ENCODE results near the gene SPATC1L.
"Not testable (repeated sequence)": the region's sequence is repeated elsewhere in the genome, so short reads cannot be mapped to it uniquely, and the experiment has no call there.

Gene SPATC1L

DNA sequence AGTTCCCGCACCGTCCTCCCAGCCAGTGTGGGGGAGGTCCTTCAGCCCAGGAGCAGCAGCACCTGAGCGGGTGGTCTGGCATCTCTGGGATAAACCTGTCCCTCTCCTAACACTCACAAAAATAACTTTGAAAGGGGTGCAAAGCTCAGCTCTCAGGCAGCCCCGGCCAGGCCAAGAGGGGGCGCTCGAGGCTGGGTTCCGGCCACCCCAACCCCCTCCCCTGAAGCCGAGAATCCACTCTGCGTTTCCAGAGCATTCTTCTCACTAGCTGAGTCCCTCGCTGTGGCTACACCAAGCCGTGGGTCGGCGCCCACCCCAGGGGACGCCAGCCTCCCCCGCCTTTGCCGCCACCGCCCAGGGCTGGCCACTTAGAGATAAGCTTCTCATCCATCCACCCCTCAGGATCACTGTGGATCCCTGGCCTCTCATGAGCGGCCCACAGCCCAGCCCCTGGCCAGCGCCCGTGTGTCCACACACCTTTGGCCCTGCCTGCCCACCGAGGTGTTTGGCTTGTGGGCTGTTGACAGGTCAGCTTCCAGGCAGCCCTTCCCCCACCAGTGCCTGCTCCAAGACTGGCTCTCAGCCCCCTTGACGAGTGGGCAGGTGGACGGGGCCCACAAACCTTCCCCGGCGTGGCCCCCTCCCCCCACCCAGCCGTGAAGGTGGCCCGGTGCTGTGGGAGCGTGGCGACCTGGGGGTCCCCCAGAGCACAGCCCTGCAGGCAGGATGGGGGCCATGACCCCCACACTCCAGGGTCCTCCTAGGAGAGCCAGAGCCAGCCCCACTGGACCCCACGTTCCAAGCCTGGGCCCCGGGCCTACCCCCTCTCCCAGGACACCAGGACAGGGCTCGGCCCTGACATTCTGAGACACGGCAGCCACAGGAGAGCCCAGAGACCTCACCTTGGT, 30.8 kb downstream of the SPATC1L start:
- H3K4me3 ChIP-seq (ENCODE audit: low read length): no peak overlapping the region
- no peak for TF ChIP-seq ZNF274 (IDR thresholded peaks at IDR 0.05; ENCODE audit: low read depth, low read length)

DNA sequence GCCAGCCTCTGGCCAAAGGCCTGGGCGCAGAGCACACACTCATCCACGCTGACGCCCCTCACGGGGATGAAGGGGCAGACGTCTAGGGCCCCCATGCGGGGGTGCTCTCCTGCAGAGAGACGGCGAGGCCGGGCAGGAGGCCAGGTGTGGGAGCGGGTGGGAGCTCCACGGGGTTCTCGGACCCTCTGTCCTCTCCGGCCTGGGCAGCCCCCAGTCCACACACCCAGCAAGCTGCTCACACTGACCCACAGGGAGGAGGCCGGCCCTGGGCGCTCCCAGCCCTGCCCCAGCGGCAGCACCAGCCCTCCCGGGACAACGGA, 31.4 kb downstream of the SPATC1L start:
- no peak for TF ChIP-seq ZNF274 (IDR thresholded peaks at IDR 0.05; ENCODE audit: low read depth, low read length)

DNA sequence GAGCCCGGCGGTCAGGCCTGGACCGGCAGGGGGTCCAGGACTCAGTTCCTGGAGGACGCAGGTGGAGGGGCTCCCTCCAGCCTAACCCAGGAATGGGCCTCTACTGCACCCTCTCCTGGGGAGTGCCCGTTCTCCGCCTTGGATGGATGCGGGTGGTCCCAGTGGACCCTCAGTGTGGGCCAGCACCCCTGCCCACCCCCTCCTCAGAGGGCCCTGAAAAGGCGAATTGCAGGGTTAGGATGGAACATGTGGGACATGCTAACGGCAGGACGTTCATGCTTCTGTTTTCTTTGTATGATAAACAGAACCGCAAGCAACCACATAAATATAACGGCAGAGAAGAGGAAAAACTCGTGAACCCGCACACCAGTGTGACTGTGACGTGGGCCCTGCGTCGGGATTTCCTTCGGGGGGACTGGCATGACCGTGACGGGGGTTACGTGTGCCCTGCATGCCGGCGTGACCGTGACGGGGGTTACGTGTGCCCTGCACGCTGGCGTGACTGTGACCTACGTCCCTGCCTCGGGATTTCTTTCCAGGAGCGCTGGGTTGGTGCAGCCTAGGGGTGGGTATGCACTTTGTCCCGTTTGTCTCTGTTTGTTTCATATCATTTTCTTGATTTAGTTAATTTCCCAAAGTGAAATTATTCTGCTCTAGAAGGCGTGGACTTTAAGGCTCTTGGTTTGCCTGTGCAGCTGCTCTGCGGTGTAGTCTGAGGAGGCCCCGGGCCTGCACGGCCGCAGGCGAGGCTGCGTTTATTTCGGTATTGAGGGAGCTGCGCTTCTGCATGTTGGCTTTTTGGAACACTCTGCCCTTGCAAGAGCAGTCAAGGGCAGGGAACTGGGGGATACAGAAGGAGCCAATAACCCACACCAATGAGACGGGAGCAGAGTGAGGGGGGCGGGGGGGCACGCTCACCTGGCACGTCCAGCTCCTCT, 32.0 kb downstream of the SPATC1L start:
- no peak for TF ChIP-seq ZNF274 (IDR thresholded peaks at IDR 0.05; ENCODE audit: low read depth, low read length)

More for the DNA sequence above, 31.4 kb downstream of the SPATC1L start:
- H3K4me3 ChIP-seq (ENCODE audit: low read length): no peak overlapping the region

DNA sequence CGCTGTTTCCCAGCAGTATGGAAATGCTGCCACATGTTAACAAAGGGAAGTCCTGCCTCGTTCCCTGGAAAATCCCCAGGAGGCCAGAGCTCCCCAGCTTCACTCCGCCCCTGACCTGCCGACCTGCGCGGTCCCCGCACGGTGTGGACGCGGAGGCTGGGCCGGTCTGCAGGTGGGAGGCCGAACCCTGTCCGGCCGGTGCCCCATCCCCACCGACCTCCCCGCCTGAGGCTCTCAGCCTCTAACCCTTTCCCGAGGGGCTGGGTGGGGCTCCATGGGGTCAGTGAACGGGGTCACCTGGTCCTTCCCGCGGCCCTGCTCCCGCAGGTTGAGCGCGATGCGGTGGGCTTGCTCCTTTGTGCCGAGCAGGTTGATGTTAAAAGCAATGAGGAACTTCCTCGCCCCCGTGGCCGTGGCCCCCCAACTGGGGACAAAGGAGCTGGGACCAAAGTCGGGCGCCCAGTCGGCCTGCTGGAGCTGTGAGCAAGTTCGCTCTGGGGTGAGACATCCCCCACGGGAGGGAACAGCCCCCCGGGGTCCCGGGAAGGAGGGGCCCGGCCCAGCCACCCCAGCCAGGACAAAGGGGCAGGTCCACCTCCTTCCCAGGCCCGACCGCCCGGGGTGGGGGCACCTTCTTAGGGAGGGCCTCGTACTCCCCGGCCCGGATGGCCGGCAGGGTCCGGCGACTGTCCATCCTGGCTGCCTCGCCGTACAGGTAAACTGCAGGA, 32.8 kb downstream of the SPATC1L start:
- no peak for TF ChIP-seq ZNF274 (IDR thresholded peaks at IDR 0.05; ENCODE audit: low read depth, low read length)
- H3K4me3 ChIP-seq (ENCODE audit: low read length): no peak overlapping the region

More for the DNA sequence above, 32.0 kb downstream of the SPATC1L start:
- H3K4me3 ChIP-seq (ENCODE audit: low read length): no peak overlapping the region

DNA sequence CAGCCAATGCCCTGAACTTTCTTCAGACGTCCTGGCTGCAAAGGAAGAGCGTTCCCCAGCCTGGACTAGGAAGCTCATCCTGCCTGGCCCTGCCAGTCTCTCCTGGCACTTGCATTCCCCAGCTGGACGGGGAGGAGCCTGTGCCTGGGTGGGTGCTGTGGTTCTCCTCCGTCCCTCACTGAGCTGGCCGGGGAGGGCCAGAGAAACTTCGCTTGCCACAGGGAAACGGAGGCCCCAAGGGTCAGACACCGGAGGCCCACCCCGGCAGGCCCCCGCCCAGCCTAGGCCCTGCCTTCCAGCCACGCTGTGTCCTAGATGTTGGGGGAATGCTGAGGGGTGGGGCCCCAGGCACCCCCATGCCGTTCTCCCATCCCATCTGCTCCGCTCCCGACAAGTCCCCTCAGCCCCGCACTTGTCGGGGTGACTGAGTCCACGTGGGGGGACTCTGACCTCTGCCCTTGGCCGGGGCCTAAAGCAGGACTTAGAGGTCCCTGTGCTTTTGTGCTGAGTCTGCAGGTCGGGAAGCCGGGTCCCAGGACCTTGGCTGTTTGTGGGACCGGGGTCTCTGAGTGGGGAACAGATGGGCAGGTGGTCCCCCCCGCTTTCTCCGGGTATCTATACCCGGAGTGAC, 33.7 kb downstream of the SPATC1L start:
- TF ChIP-seq ZNF274 (IDR thresholded peaks at IDR 0.05; ENCODE audit: low read depth, low read length): no peak
- no peak overlapping the region for H3K4me3 ChIP-seq (ENCODE audit: low read length)

DNA sequence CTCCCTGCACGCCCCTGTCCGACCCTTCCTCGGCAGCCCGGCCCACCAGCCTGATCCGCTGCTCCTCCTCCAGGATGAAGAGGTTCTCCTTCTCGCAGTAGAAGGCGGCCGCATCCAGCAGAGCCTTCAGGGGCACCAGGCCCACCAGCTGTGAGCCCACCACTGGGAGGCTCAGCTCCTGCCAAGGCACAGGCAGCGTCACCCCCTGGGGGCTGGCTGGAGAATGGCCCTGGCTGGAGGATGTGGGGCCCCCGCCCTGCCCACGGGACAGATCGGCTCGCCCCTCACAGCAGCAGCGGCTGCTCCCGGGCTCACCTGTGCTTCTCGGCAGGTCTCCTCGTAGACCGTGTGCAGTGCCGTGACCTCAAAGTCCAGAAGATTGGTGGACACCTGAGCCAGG, 34.2 kb downstream of the SPATC1L start:
- TF ChIP-seq ZNF274 (IDR thresholded peaks at IDR 0.05; ENCODE audit: low read depth, low read length): no peak
- no peak overlapping the region for H3K4me3 ChIP-seq (ENCODE audit: low read length)

DNA sequence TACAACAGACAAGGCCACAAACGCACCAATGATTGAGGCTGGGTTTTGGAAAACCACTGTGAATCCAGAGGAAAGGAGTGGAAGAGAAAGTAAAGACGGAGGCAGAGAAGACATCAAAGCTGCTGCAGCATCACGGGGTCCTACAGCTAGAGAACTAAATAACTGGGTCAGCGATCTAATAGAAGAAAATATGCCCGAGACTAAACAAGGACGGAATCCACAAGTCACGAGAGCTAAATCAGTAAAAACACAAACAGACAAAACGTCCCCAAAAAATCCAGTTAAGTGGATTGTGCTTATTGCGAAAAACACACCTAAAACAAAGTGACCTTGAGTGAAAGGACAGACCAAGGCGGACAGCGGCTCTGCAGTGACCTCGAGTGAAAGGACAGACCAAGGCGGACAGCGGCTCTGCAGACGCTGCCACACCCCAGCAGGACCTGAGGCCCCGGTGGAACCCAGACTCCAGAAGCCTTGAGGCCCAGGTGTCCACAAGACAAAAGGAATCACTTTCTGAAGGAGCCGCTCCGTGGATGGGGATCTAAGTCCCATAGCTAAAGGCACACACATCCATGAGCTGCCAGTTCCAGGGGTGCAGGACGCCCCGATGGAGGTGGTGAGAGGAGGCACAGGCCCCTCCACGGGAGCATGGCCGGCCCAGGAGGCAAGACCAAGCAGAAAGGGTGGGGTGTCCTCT, 34.9 kb downstream of the SPATC1L start:
- no peak for TF ChIP-seq ZNF274 (IDR thresholded peaks at IDR 0.05; ENCODE audit: low read depth, low read length)
- H3K4me3 ChIP-seq (ENCODE audit: low read length): no peak overlapping the region

DNA sequence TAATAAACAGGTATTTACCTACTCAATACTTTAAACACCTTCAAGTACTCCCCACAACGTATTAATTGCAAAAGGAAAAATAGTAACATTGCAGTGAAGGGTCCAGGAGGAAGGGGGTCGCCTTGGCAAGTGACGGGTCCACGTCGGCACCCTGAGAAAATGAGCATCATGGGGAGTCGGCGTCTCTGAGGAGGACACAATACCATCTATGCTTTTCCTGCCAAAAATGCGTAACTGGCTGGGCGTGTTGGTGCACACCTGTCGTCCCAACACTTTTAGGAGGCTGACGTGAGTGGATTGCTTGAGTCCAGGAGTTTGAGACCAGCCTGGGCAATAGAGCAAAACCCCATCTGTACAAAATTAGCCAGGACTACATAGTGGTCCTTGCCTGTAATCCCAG, 36.2 kb downstream of the SPATC1L start:
- TF ChIP-seq ZNF274 (IDR thresholded peaks at IDR 0.05; ENCODE audit: low read depth, low read length): no peak
- no peak overlapping the region for H3K4me3 ChIP-seq (ENCODE audit: low read length)

DNA sequence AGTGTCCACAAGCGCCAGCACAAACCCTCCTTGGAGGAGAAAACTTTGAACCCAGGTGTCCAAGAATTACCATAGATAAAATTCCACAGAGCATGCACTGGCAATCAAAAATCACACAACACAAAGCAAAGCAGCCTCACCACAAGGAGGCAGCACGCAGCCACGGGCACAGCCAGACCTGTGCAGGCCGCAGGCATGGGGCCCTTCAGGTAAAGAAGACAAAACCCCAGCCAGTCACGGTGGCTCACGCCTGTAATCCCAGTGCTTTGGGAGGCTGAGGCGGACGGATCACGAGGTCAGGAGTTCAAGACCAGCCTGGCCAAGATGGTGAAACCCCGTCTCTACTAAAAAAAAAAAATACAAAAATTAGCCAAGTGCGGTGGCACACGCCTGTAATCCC, 36.8 kb downstream of the SPATC1L start:
- not testable (repeated sequence) for H3K4me3 ChIP-seq (ENCODE audit: low read length)

DNA sequence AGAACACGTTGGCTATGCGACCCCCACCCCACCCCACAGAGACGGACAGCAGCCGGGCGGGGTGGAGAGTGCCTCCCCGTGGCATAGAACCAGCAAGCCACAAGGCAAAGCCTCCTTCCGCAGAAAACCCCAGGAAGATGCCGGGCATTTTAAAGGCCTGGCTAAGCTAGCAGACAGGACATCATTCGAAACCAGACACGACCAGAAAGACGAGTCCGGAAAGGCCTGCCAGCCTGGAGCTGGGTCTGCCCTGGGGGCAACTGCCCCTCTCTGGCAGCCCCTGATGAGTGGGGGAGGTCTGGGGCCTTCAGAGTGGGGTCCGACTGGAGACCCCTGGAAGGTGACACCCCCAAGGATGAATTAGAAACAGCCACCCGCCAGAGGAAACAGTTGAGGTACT, 37.4 kb downstream of the SPATC1L start:
- no peak overlapping the region for H3K4me3 ChIP-seq (ENCODE audit: low read length)
- TF ChIP-seq ZNF274 (IDR thresholded peaks at IDR 0.05; ENCODE audit: low read depth, low read length): no peak

DNA sequence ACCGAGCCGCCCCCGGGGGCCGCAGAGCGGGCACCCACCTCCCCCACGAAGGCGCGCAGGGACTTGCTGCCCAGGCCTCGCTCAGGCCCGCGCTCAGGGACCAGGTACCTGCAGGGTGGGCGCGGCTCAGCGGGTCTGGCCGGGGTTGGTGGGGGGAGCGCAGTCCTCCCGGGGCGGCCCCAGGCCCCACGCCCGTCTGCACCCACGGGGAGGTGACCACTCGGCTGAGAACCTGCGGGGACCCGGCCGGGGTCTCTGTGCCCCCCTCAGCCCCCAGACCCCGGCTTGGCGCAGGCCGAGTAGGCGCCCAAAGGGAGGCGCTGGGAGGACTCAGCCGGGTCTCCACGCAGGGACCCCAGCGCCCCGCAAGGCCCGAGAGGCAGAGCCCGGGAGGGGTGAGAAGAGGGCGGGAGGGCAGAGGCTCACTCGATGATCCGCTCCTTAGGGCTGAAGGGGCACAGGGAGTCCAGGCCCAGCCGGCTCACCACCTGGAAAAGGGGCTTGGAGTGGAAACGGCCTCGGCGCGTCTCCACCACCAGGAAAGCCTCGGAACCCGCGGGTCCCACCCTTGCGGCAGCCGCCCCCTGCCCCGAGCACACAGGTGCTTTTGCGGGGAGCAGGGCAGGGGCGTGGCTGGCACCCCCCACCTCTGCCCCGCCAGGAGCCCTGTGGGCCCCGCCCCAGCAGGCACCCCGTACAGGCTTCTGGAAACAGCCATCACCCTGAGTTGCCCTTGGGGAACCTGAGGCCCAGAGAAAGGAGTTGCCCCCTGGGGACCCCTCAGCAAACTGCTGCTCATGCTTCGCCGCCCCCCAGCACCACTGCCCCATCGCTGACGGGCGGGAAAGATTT, 38.2 kb downstream of the SPATC1L start:
- H3K4me3 ChIP-seq (ENCODE audit: low read length): no peak overlapping the region
- TF ChIP-seq ZNF274 (IDR thresholded peaks at IDR 0.05; ENCODE audit: low read depth, low read length): no peak

DNA sequence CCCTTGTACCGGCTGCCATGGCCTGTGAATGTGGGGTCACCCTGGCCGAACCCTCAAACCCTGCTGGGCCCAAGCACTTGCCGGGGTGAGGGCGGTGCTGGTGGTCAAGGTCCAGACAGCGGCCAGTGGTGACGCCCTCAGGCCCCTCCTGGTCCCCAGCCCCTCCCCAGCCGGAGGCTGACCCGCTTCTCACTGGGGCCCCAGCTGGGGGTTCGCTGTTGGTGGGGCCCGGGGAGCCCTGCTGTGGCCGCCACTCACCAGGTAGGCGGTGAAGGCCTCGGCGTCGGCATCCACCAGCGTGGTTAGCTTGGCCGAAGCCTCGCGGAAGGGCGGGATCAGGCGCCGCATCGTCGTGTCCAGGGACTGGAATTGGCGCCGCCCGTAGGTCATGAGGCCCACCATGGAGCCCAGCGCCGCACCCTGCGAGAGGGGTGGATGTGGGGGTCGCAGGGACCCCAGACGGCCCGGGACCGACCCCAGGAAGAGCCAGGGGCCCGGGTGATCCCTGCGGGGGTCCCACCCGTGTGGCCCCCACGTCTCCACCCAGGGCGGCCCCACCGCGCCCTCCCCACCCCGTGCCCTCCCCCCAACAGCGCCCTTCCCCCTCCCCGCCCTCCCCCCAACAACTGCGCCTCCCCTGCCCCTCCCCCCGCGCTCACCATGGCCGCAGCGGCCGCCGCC, 39.0 kb downstream of the SPATC1L start:
- no peak for TF ChIP-seq ZNF274 (IDR thresholded peaks at IDR 0.05; ENCODE audit: low read depth, low read length)
- no peak overlapping the region for H3K4me3 ChIP-seq (ENCODE audit: low read length)

Data from GM08714 (cell line).